Mucosa of stomach (tissue), 1 donor: Measurements from ENCODE around the gene CXCL3.

ENCODE experiments used
- H3K27me3 ChIP-seq: one replicate; pipeline ENCODE4 v1.7.0; 2013; ENCODE audit warnings: mild to moderate bottlenecking, low read length; ENCODE audit not compliant: control insufficient read depth, insufficient read depth
- H3K36me3 ChIP-seq: one replicate; pipeline ENCODE4 v1.7.0; 2013; ENCODE audit warnings: low read length; ENCODE audit not compliant: control insufficient read depth, insufficient read depth
- H3K4me1 ChIP-seq: one replicate; pipeline ENCODE4 v1.7.0; 2013; ENCODE audit warnings: mild to moderate bottlenecking, low read length; ENCODE audit not compliant: control insufficient read depth, insufficient read depth
- H3K4me3 ChIP-seq: one replicate; pipeline ENCODE4 v1.7.0; 2013; ENCODE audit warnings: low read length
- H3K9ac ChIP-seq: one replicate; pipeline ENCODE4 v1.7.0; 2013; ENCODE audit warnings: mild to moderate bottlenecking, low read length, moderate library complexity
- H3K9me3 ChIP-seq: one replicate; pipeline ENCODE4 v1.7.0; 2013; ENCODE audit warnings: mild to moderate bottlenecking, low read length, moderate library complexity; ENCODE audit not compliant: control insufficient read depth
- donor health status: Pancreatic carcinoma.

CXCL3 gene

GRCh38 chr4:74031576-74031975 lies 6.9 kb downstream of the CXCL3 start:
- Histone ChIP-seq H3K27me3 (no peaks in the 10 kb centered on the region), H3K36me3 (no peaks in the 10 kb centered on the region), H3K9ac (no peak overlapping the region), H3K4me1 (no peaks in the 10 kb centered on the region), H3K4me3 (no peak overlapping the region), H3K9me3 (no peaks in the 10 kb centered on the region)

GRCh38 chr4:74030285-74030684 lies 8.2 kb downstream of the CXCL3 start:
- Histone ChIP-seq H3K27me3 (no peaks in the 10 kb centered on the region), H3K9ac (no peak overlapping the region), H3K9me3 (no peaks in the 10 kb centered on the region), H3K4me1 (no peaks in the 10 kb centered on the region), H3K36me3 (no peaks in the 10 kb centered on the region), H3K4me3 (no peak overlapping the region)

GRCh38 chr4:74028504-74028903 lies 10.0 kb downstream of the CXCL3 start:
- Histone ChIP-seq H3K4me3 (no peak overlapping the region), H3K9me3 (no peaks in the 10 kb centered on the region), H3K4me1 (no peaks in the 10 kb centered on the region), H3K27me3 (no peaks in the 10 kb centered on the region), H3K9ac (no peak overlapping the region), H3K36me3 (no peaks in the 10 kb centered on the region)

GRCh38 chr4:74023709-74024108 lies 14.8 kb downstream of the CXCL3 start:
- no peaks in the 10 kb centered on the region for H3K36me3 ChIP-seq
- H3K9ac ChIP-seq = no peak overlapping the region
- peaks cover 8% of the 10 kb centered on the region for H3K4me1 ChIP-seq
- H3K9me3 ChIP-seq = no peaks in the 10 kb centered on the region
- no peaks in the 10 kb centered on the region for H3K27me3 ChIP-seq
- no peak overlapping the region for H3K4me3 ChIP-seq

- Histone ChIP-seq H3K4me1 (peaks cover 10% of the 10 kb centered on the region), H3K9me3 (no peaks in the 10 kb centered on the region), H3K36me3 (no peaks in the 10 kb centered on the region), H3K27me3 (no peaks in the 10 kb centered on the region), H3K4me3 (no peak overlapping the region), H3K9ac (no peak overlapping the region)
These were observed 16.9 kb downstream of the CXCL3 start for GRCh38 chr4:74021601-74022000.

- Histone ChIP-seq H3K27me3 (no peaks in the 10 kb centered on the region), H3K9ac (no peak overlapping the region), H3K4me1 (peaks cover 20% of the 10 kb centered on the region), H3K4me3 (no peak overlapping the region), H3K36me3 (no peaks in the 10 kb centered on the region), H3K9me3 (no peaks in the 10 kb centered on the region)
These were observed 19.7 kb downstream of the CXCL3 start for GRCh38 chr4:74018771-74019170.

GRCh38 chr4:74018116-74018515 lies 20.4 kb downstream of the CXCL3 start:
- Histone ChIP-seq H3K9ac (no peak overlapping the region), H3K27me3 (no peaks in the 10 kb centered on the region), H3K4me3 (no peak overlapping the region), H3K4me1 (peaks cover 17% of the 10 kb centered on the region), H3K9me3 (no peaks in the 10 kb centered on the region), H3K36me3 (no peaks in the 10 kb centered on the region)

- H3K27me3 ChIP-seq = no peaks in the 10 kb centered on the region
- no peak overlapping the region for H3K9ac ChIP-seq
- peaks cover 14% of the 10 kb centered on the region for H3K4me1 ChIP-seq
- H3K36me3 ChIP-seq = no peaks in the 10 kb centered on the region
- H3K9me3 ChIP-seq = no peaks in the 10 kb centered on the region
- no peak overlapping the region for H3K4me3 ChIP-seq
These were observed 22.4 kb downstream of the CXCL3 start for GRCh38 chr4:74016068-74016467.

- Histone ChIP-seq H3K4me3 (no peak overlapping the region), H3K4me1 (peaks cover 14% of the 10 kb centered on the region), H3K27me3 (no peaks in the 10 kb centered on the region), H3K36me3 (no peaks in the 10 kb centered on the region), H3K9ac (no peak overlapping the region), H3K9me3 (no peaks in the 10 kb centered on the region)
These were observed 23.2 kb downstream of the CXCL3 start for GRCh38 chr4:74015126-74015780.

GRCh38 chr4:74014332-74014731 lies 24.2 kb downstream of the CXCL3 start:
- no peaks in the 10 kb centered on the region for H3K36me3 ChIP-seq
- peaks cover 14% of the 10 kb centered on the region for H3K4me1 ChIP-seq
- no peaks in the 10 kb centered on the region for H3K27me3 ChIP-seq

GRCh38 chr4:74013264-74013663 lies 25.2 kb downstream of the CXCL3 start:
- H3K4me1 ChIP-seq = peaks cover 11% of the 10 kb centered on the region
- no peaks in the 10 kb centered on the region for H3K27me3 ChIP-seq
- no peak overlapping the region for H3K9ac ChIP-seq
- no peaks in the 10 kb centered on the region for H3K36me3 ChIP-seq
- no peaks in the 10 kb centered on the region for H3K9me3 ChIP-seq
- no peak overlapping the region for H3K4me3 ChIP-seq

More at GRCh38 chr4:74014332-74014731, 24.2 kb downstream of the CXCL3 start:
- no peak overlapping the region for H3K4me3 ChIP-seq
- no peak overlapping the region for H3K9ac ChIP-seq
- no peaks in the 10 kb centered on the region for H3K9me3 ChIP-seq

GRCh38 chr4:74012130-74012529 lies 26.4 kb downstream of the CXCL3 start:
- H3K4me3 ChIP-seq = no peak overlapping the region
- H3K9me3 ChIP-seq = no peaks in the 10 kb centered on the region
- no peaks in the 10 kb centered on the region for H3K36me3 ChIP-seq
- H3K9ac ChIP-seq = no peak overlapping the region
- no peaks in the 10 kb centered on the region for H3K27me3 ChIP-seq
- peaks cover 11% of the 10 kb centered on the region for H3K4me1 ChIP-seq

- no peak overlapping the region for H3K9ac ChIP-seq
These were observed 29.2 kb downstream of the CXCL3 start for GRCh38 chr4:74009307-74009706.

More at GRCh38 chr4:74009307-74009706, 29.2 kb downstream of the CXCL3 start:
- Histone ChIP-seq H3K36me3 (no peaks in the 10 kb centered on the region), H3K4me3 (no peak overlapping the region), H3K4me1 (peaks cover 5% of the 10 kb centered on the region), H3K27me3 (no peaks in the 10 kb centered on the region), H3K9me3 (no peaks in the 10 kb centered on the region)
